B cell (primary cell): Measurements from ENCODE around the gene CCT8L2.

ENCODE experiments used
- CTCF ChIP-seq: fragments of 200-600 bp; IDR thresholded peaks from one replicate; pipeline ENCODE4 v1.8.0; 2022; ENCODE audit warnings: antibody characterized with exemption, mild to moderate bottlenecking
- EZH2 ChIP-seq: IDR thresholded peaks from 2 replicates; pipeline ENCODE4 v1.6.1; 2012; ENCODE audit warnings: borderline replicate concordance, low read depth, mild to moderate bottlenecking, moderate library complexity, low read length; ENCODE audit not compliant: insufficient read depth, poor library complexity, severe bottlenecking

- no peak for TF ChIP-seq CTCF
- no peak for TF ChIP-seq EZH2
These were observed 5.6 kb downstream of the CCT8L2 start for GRCh38 chr22:16586991-16587390.
